SJSA1 (cell line): ENCODE data around the gene UTS2. TPM values are rescaled to one million over a fixed set of nuclear protein-coding genes. Genes with fewer than 3 reads are reported as not detected.

Experiments used
- DNase-seq, 2 experiments: peaks; one replicate each; pipeline ENCODE4 v3.0.0-alpha.2; 2015 to 2020; ENCODE audit warnings: low spot score in 2 of 2, low read depth in 1 of 2
- H3K27ac ChIP-seq: fragments of 250-450 bp; sonication (Bioruptor Pico); 2 replicates; pipeline ENCODE4 v1.5.1; 2020; ENCODE audit warnings: mild to moderate bottlenecking, moderate library complexity
- H3K27me3 ChIP-seq: fragments of 250-450 bp; sonication (Bioruptor Pico); replicated peaks from 2 replicates; pipeline ENCODE4 v1.5.1; 2020; ENCODE audit warnings: mild to moderate bottlenecking, moderate library complexity
- H3K36me3 ChIP-seq: fragments of 250-450 bp; sonication (Bioruptor Pico); 2 replicates; pipeline ENCODE4 v1.5.1; 2020; ENCODE audit warnings: mild to moderate bottlenecking
- H3K4me1 ChIP-seq: fragments of 250-450 bp; sonication (Bioruptor Pico); replicated peaks from 2 replicates; pipeline ENCODE4 v1.6.1; 2021; ENCODE audit warnings: mild to moderate bottlenecking
- H3K4me3 ChIP-seq: fragments of 250-450 bp; sonication (Bioruptor Pico); 2 replicates; pipeline ENCODE4 v1.5.1; 2020; ENCODE audit warnings: mild to moderate bottlenecking
- H3K9me3 ChIP-seq: fragments of 250-450 bp; sonication (Bioruptor Pico); replicated peaks from 2 replicates; pipeline ENCODE4 v1.5.1; 2020; ENCODE audit warnings: mild to moderate bottlenecking
- total RNA-seq: library from RNA; depleted of rRNA; stranded (reverse); fragments of >200 nt; shearing (Covaris generic); gene quantifications from 2 replicates; pipeline ENCODE4 v1.2.3, GENCODE V29; 2014

The UTS2 gene
- total RNA-seq, 1 experiment from 2014 or later = not detected

GRCh38 chr1:7856345-7856744, 3.5 kb upstream of the UTS2 start:
- Histone ChIP-seq H3K27ac (no peak overlapping the region), H3K4me1 (no peaks in the 10 kb centered on the region; the same call in 1 of the 2 replicates), H3K36me3 (no peaks in the 10 kb centered on the region), H3K9me3 (no peaks in the 10 kb centered on the region), H3K4me3 (no peak overlapping the region), H3K27me3 (no peaks in the 10 kb centered on the region)
- no peak for DNase-seq

- no peaks in the 10 kb centered on the region for H3K27me3 ChIP-seq
- no peaks in the 10 kb centered on the region; the same call in 1 of the 2 replicates for H3K4me1 ChIP-seq
- H3K4me3 ChIP-seq = no peak overlapping the region
- DNase-seq = no peak
- no peak overlapping the region for H3K27ac ChIP-seq
- H3K36me3 ChIP-seq = no peaks in the 10 kb centered on the region
- H3K9me3 ChIP-seq = no peaks in the 10 kb centered on the region
Measured at GRCh38 chr1:7853684-7854026, 790 bp upstream of the UTS2 start.

GRCh38 chr1:7850786-7851185, 2.1 kb downstream of the UTS2 start:
- Histone ChIP-seq H3K4me3 (no peak overlapping the region), H3K9me3 (no peaks in the 10 kb centered on the region), H3K36me3 (no peaks in the 10 kb centered on the region), H3K27ac (no peak overlapping the region), H3K27me3 (no peaks in the 10 kb centered on the region), H3K4me1 (peaks cover 7% of the 10 kb centered on the region)
- DNase-seq = no peak

GRCh38 chr1:7847599-7847998, 5.3 kb downstream of the UTS2 start:
- Histone ChIP-seq H3K27ac (no peak overlapping the region), H3K27me3 (no peaks in the 10 kb centered on the region), H3K36me3 (peaks cover 16% of the 10 kb centered on the region), H3K9me3 (no peaks in the 10 kb centered on the region), H3K4me3 (no peak overlapping the region), H3K4me1 (peaks cover 7% of the 10 kb centered on the region)
- DNase-seq = peak in 1 of 2 experiments; percentile 32

- Histone ChIP-seq H3K27ac (no peak overlapping the region), H3K36me3 (peaks cover 22% of the 10 kb centered on the region), H3K4me3 (no peak overlapping the region), H3K4me1 (peaks cover 7% of the 10 kb centered on the region), H3K27me3 (no peaks in the 10 kb centered on the region), H3K9me3 (no peaks in the 10 kb centered on the region)
- no peak for DNase-seq
Measured at GRCh38 chr1:7846656-7847055, 6.2 kb downstream of the UTS2 start.

- peaks cover 26% of the 10 kb centered on the region for H3K36me3 ChIP-seq
- peaks cover 7% of the 10 kb centered on the region for H3K4me1 ChIP-seq
- no peak overlapping the region for H3K4me3 ChIP-seq
- H3K27ac ChIP-seq = no peak overlapping the region
- H3K9me3 ChIP-seq = no peaks in the 10 kb centered on the region
- peak in 1 of 2 experiments; percentile 3 for DNase-seq
- no peaks in the 10 kb centered on the region for H3K27me3 ChIP-seq
Measured at GRCh38 chr1:7845761-7846160, 7.1 kb downstream of the UTS2 start.

- no peak overlapping the region for H3K4me3 ChIP-seq
- H3K36me3 ChIP-seq = peaks cover 54% of the 10 kb centered on the region
- no peak for DNase-seq
- H3K9me3 ChIP-seq = no peaks in the 10 kb centered on the region
- peaks cover 2% of the 10 kb centered on the region for H3K4me1 ChIP-seq
- no peak overlapping the region for H3K27ac ChIP-seq
- H3K27me3 ChIP-seq = no peaks in the 10 kb centered on the region
Measured at GRCh38 chr1:7842517-7842916, 10.3 kb downstream of the UTS2 start.

GRCh38 chr1:7839526-7839925, 13.3 kb downstream of the UTS2 start:
- no peak for DNase-seq
- H3K4me1 ChIP-seq = no peaks in the 10 kb centered on the region
- H3K36me3 ChIP-seq = peaks cover 72% of the 10 kb centered on the region
- no peak overlapping the region for H3K27ac ChIP-seq
- no peaks in the 10 kb centered on the region for H3K27me3 ChIP-seq
- no peaks in the 10 kb centered on the region for H3K9me3 ChIP-seq
- H3K4me3 ChIP-seq = no peak overlapping the region

GRCh38 chr1:7838714-7839113, 14.2 kb downstream of the UTS2 start:
- Histone ChIP-seq H3K36me3 (peaks cover 77% of the 10 kb centered on the region), H3K4me3 (no peak overlapping the region), H3K4me1 (no peaks in the 10 kb centered on the region), H3K9me3 (no peaks in the 10 kb centered on the region), H3K27me3 (no peaks in the 10 kb centered on the region), H3K27ac (no peak overlapping the region)
- DNase-seq = no peak

- no peak overlapping the region for H3K4me3 ChIP-seq
- no peaks in the 10 kb centered on the region for H3K27me3 ChIP-seq
- no peak overlapping the region for H3K27ac ChIP-seq
- no peaks in the 10 kb centered on the region for H3K9me3 ChIP-seq
- H3K4me1 ChIP-seq = no peaks in the 10 kb centered on the region
- no peak for DNase-seq
- H3K36me3 ChIP-seq = peaks cover 63% of the 10 kb centered on the region
Measured at GRCh38 chr1:7833035-7833434, 19.8 kb downstream of the UTS2 start.

GRCh38 chr1:7831458-7831857, 21.4 kb downstream of the UTS2 start:
- no peaks in the 10 kb centered on the region for H3K9me3 ChIP-seq
- H3K27ac ChIP-seq = no peak overlapping the region
- no peak for DNase-seq
- H3K4me1 ChIP-seq = no peaks in the 10 kb centered on the region
- no peak overlapping the region for H3K4me3 ChIP-seq
- H3K27me3 ChIP-seq = no peaks in the 10 kb centered on the region
- peaks cover 63% of the 10 kb centered on the region for H3K36me3 ChIP-seq

- H3K27ac ChIP-seq = no peak overlapping the region
- peaks cover 57% of the 10 kb centered on the region for H3K36me3 ChIP-seq
- H3K27me3 ChIP-seq = no peaks in the 10 kb centered on the region
- no peaks in the 10 kb centered on the region for H3K4me1 ChIP-seq
- no peak for DNase-seq
- H3K9me3 ChIP-seq = no peaks in the 10 kb centered on the region
- H3K4me3 ChIP-seq = no peak overlapping the region
Measured at GRCh38 chr1:7827126-7827955, 25.5 kb downstream of the UTS2 start.

GRCh38 chr1:7826363-7826762, 26.5 kb downstream of the UTS2 start:
- Histone ChIP-seq H3K4me1 (no peaks in the 10 kb centered on the region), H3K27ac (no peak overlapping the region), H3K27me3 (no peaks in the 10 kb centered on the region), H3K9me3 (no peaks in the 10 kb centered on the region), H3K4me3 (no peak overlapping the region), H3K36me3 (peaks cover 62% of the 10 kb centered on the region)
- DNase-seq = no peak

- H3K4me3 ChIP-seq = no peak overlapping the region
- no peak for DNase-seq
- no peaks in the 10 kb centered on the region for H3K4me1 ChIP-seq
- H3K27ac ChIP-seq = no peak overlapping the region
- H3K36me3 ChIP-seq = peaks cover 66% of the 10 kb centered on the region
- no peaks in the 10 kb centered on the region for H3K9me3 ChIP-seq
- H3K27me3 ChIP-seq = no peaks in the 10 kb centered on the region
Measured at GRCh38 chr1:7824701-7825100, 28.2 kb downstream of the UTS2 start.

- H3K27ac ChIP-seq = no peak overlapping the region
- DNase-seq = no peak
- H3K36me3 ChIP-seq = peaks cover 60% of the 10 kb centered on the region
Measured at GRCh38 chr1:7821282-7821681, 31.6 kb downstream of the UTS2 start.

More at GRCh38 chr1:7821282-7821681, 31.6 kb downstream of the UTS2 start:
- Histone ChIP-seq H3K4me3 (no peak overlapping the region), H3K9me3 (no peaks in the 10 kb centered on the region), H3K27me3 (no peaks in the 10 kb centered on the region), H3K4me1 (no peaks in the 10 kb centered on the region)
